ENCODE measurements around the gene SIX3. TPM values are rescaled to one million over a fixed set of nuclear protein-coding genes. Genes with fewer than 3 reads are reported as not detected.
A peak's percentile ranks its signal among the peaks of the same experiment; 100 is the strongest.

Gene SIX3
- polyA plus RNA-seq, 1 of the 3 experiments (the other 2 are of a cell fraction): 0.58 TPM

DNA sequence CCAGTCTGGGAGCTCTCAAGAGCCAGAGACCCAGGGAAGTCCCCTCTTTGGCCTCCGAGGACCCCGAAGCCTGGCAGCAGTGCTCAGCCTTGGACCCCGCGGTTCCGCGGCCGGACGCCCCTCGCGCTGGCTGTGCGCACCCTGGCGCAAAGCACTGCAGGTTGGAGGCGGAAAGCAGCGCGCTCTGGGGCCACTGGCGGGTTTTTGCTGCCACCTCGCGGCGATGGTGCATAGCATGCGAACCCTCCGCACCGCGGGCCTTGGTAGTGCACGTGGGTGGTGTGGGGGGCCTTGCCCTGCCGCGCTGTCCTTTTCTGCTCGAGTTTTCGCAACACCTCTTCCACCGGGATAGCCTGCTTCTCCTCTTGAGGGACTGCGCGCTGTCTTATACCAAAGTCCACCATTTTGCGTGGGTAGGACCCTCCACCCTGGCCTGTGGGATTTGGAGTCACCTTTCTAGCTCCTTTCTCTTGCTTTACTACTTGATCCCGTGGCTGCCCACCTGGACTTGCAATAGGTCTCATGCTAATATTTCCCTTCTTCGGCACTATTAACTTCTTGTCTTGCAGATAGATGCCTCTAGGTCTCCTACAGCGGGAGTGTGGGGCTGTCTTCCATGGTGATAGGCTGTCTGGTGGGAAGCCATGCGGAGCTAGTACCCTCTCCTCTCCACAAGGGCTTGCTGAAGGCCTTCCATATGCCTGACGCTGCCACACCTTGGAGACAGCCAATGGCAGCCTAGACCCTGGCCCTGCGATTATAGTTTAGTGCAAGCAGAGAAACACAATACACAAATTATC, 14.3 kb downstream of the SIX3 start (continued):
- TF ChIP-seq, protein P1, sequence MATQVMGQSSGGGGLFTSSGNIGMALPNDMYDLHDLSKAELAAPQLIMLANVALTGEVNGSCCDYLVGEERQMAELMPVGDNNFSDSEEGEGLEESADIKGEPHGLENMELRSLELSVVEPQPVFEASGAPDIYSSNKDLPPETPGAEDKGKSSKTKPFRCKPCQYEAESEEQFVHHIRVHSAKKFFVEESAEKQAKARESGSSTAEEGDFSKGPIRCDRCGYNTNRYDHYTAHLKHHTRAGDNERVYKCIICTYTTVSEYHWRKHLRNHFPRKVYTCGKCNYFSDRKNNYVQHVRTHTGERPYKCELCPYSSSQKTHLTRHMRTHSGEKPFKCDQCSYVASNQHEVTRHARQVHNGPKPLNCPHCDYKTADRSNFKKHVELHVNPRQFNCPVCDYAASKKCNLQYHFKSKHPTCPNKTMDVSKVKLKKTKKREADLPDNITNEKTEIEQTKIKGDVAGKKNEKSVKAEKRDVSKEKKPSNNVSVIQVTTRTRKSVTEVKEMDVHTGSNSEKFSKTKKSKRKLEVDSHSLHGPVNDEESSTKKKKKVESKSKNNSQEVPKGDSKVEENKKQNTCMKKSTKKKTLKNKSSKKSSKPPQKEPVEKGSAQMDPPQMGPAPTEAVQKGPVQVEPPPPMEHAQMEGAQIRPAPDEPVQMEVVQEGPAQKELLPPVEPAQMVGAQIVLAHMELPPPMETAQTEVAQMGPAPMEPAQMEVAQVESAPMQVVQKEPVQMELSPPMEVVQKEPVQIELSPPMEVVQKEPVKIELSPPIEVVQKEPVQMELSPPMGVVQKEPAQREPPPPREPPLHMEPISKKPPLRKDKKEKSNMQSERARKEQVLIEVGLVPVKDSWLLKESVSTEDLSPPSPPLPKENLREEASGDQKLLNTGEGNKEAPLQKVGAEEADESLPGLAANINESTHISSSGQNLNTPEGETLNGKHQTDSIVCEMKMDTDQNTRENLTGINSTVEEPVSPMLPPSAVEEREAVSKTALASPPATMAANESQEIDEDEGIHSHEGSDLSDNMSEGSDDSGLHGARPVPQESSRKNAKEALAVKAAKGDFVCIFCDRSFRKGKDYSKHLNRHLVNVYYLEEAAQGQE (IDR thresholded peaks at IDR 0.05; ENCODE audit: low read depth, low read length): no peak
- TF ChIP-seq, protein P2, sequence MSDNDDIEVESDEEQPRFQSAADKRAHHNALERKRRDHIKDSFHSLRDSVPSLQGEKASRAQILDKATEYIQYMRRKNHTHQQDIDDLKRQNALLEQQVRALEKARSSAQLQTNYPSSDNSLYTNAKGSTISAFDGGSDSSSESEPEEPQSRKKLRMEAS (IDR thresholded peaks at IDR 0.05; ENCODE audit: low read depth): peak; percentile 68; the same call in 1 of the 2 replicates
- TF ChIP-seq FOXM1 (IDR thresholded peaks at IDR 0.05; ENCODE audit: low read depth) (no peak), CHD2 (IDR thresholded peaks at IDR 0.05; ENCODE audit: low read length, partially characterized antibody) (peak; percentile 68), RFX5 (IDR thresholded peaks at IDR 0.05; ENCODE audit: low read length) (no peak), MXI1 (IDR thresholded peaks at IDR 0.05; ENCODE audit: low read depth, low read length) (peak; percentile 81)

DNA sequence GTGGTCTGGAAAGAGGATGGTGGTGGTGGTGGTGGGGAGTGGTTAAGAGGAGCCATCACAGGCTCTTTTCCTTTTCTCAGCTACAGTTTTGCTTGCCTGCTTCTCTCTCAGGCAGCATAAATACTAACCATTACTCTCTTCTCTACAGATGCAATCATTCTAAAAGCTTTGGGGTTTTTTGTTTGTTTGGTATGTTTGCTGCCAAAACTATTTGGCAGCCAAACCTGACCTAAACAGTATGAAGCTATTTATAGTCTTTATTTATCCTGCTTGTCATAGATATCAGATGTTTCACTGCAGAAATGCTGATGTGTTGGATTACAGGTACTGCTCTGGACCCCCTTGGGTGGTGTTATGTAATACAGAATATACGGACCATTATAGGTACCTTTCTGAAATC, 15.3 kb downstream of the SIX3 start:
- H3K4me2 ChIP-seq: no peak overlapping the region
- H3K79me2 ChIP-seq (ENCODE audit: insufficient read depth): no peaks in the 10 kb centered on the region
- H3K9me2 ChIP-seq: no peaks in the 10 kb centered on the region
- no peak overlapping the region for H3K9ac ChIP-seq
- peaks cover 0 to 17% of the 10 kb centered on the region in 2 experiments; a peak in 1 of 4 replicates for H3K4me1 ChIP-seq (ENCODE audit: control insufficient read depth in 1 of 2, insufficient read depth in 2 of 2, low read depth in 1 of 2, low read length in 1 of 2)
- DNase-seq: no peak
- H3K27me3 ChIP-seq (ENCODE audit: insufficient read depth): no peaks in the 10 kb centered on the region
- H4K20me1 ChIP-seq (ENCODE audit: insufficient read depth): no peaks in the 10 kb centered on the region
- no peaks in the 10 kb centered on the region for H3F3A ChIP-seq (replicated peaks; ENCODE audit: insufficient read depth)
- 94% methylated on average over 1 of the region's 1 CpG for WGBS (ENCODE audit: low lambda C conversion rate)
- TF ChIP-seq, protein P3, sequence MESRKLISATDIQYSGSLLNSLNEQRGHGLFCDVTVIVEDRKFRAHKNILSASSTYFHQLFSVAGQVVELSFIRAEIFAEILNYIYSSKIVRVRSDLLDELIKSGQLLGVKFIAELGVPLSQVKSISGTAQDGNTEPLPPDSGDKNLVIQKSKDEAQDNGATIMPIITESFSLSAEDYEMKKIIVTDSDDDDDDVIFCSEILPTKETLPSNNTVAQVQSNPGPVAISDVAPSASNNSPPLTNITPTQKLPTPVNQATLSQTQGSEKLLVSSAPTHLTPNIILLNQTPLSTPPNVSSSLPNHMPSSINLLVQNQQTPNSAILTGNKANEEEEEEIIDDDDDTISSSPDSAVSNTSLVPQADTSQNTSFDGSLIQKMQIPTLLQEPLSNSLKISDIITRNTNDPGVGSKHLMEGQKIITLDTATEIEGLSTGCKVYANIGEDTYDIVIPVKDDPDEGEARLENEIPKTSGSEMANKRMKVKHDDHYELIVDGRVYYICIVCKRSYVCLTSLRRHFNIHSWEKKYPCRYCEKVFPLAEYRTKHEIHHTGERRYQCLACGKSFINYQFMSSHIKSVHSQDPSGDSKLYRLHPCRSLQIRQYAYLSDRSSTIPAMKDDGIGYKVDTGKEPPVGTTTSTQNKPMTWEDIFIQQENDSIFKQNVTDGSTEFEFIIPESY (IDR thresholded peaks at IDR 0.05; ENCODE audit: borderline replicate concordance, low read depth): no peak
- TF ChIP-seq TEAD4 (IDR thresholded peaks at IDR 0.05; ENCODE audit: borderline replicate concordance, insufficient read depth) (no peak), MEF2A (IDR thresholded peaks at IDR 0.05; ENCODE audit: borderline replicate concordance, low read depth) (no peak), MXI1 (IDR thresholded peaks at IDR 0.05; ENCODE audit: low read depth, low read length) (no peak), FOSL2 (IDR thresholded peaks at IDR 0.05; ENCODE audit: borderline replicate concordance, low read depth) (no peak), EZH2phosphoT487 (IDR thresholded peaks at IDR 0.05; ENCODE audit: borderline replicate concordance, low read depth) (no peak), SMC3 (IDR thresholded peaks at IDR 0.05; ENCODE audit: low read depth, low read length) (no peak), ELF1 (IDR thresholded peaks at IDR 0.05) (no peak), RXRA (IDR thresholded peaks at IDR 0.05; ENCODE audit: borderline replicate concordance, low read depth) (no peak), GATA2 (CRISPR knock-in tag; IDR thresholded peaks at IDR 0.05) (no peak), RAD21 (IDR thresholded peaks at IDR 0.05; ENCODE audit: low read length) (no peak), NRF1 (IDR thresholded peaks at IDR 0.05; ENCODE audit: low read depth, low read length) (no peak), YY1 (IDR thresholded peaks at IDR 0.05; ENCODE audit: low read depth) (no peak)
- TF ChIP-seq, protein P4, sequence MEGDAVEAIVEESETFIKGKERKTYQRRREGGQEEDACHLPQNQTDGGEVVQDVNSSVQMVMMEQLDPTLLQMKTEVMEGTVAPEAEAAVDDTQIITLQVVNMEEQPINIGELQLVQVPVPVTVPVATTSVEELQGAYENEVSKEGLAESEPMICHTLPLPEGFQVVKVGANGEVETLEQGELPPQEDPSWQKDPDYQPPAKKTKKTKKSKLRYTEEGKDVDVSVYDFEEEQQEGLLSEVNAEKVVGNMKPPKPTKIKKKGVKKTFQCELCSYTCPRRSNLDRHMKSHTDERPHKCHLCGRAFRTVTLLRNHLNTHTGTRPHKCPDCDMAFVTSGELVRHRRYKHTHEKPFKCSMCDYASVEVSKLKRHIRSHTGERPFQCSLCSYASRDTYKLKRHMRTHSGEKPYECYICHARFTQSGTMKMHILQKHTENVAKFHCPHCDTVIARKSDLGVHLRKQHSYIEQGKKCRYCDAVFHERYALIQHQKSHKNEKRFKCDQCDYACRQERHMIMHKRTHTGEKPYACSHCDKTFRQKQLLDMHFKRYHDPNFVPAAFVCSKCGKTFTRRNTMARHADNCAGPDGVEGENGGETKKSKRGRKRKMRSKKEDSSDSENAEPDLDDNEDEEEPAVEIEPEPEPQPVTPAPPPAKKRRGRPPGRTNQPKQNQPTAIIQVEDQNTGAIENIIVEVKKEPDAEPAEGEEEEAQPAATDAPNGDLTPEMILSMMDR (IDR thresholded peaks at IDR 0.05): no peak
- TF ChIP-seq, protein P2 (IDR thresholded peaks at IDR 0.05; ENCODE audit: low read depth): no peak
- TF ChIP-seq, protein P5, sequence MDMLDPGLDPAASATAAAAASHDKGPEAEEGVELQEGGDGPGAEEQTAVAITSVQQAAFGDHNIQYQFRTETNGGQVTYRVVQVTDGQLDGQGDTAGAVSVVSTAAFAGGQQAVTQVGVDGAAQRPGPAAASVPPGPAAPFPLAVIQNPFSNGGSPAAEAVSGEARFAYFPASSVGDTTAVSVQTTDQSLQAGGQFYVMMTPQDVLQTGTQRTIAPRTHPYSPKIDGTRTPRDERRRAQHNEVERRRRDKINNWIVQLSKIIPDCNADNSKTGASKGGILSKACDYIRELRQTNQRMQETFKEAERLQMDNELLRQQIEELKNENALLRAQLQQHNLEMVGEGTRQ (IDR thresholded peaks at IDR 0.05; ENCODE audit: borderline replicate concordance, low read depth, low read length): no peak
- H3K9me3 ChIP-seq: no peaks in the 10 kb centered on the region
- H3K4me3 ChIP-seq (ENCODE audit: low read depth in 2 of 2, low read length in 1 of 2): no peak overlapping the region
- H3K36me3 ChIP-seq (replicated peaks in 1 of 2; ENCODE audit: control insufficient read depth in 1 of 2, insufficient read depth in 2 of 2, low read length in 1 of 2): no peaks in the 10 kb centered on the region
- POLR2A ChIA-PET: interaction anchor here (1.0 to 1.7 kb wide), 3 partner anchors 187 to 913 kb away, joined by 3 to 5 read pairs (median 4); no protein-coding TSS in a partner anchor
- CTCF ChIA-PET: interaction anchor here (0.9 to 20.5 kb wide), 44 partner anchors 10 to 1024 kb away, joined by 3 to 581 read pairs (median 8); partner anchors contain the start of genes CAMKMT and PREPL
- no peak overlapping the region for H3K27ac ChIP-seq (ENCODE audit: low read depth in 2 of 2, low read length in 1 of 2)
- no peak overlapping the region for H2AFZ ChIP-seq (ENCODE audit: low read depth)
